Transverse colon (tissue), 4 donors: ENCODE measurements around the gene TFEB.

Experiments
- EP300 ChIP-seq: sonication (generic); formaldehyde crosslinking; IDR thresholded peaks from one replicate; pipeline ENCODE4 v1.6.1; 2017; ENCODE audit warnings: antibody characterized with exemption, low read depth
- POLR2A ChIP-seq: fragments of 450-650 bp; IDR thresholded peaks from one replicate; pipeline ENCODE4 v1.6.1; 2016; ENCODE audit warnings: antibody characterized with exemption, mild to moderate bottlenecking, moderate library complexity
- POLR2AphosphoS5 ChIP-seq, 3 donors: sonication (generic); formaldehyde crosslinking; IDR thresholded peaks; one replicate each; pipeline ENCODE4 v1.6.1; 2016; ENCODE audit warnings: antibody characterized with exemption in 3 of 3
- TF ChIP-seq, protein P1 (sequence below), 5 experiments: fragments of 200-600 bp in 3 of 5; fragments of 450-650 bp in 2 of 5; sonication (generic) in 3 of 5; IDR thresholded peaks; 1 replicate in 2 of 5; 2 replicates in 3 of 5; pipeline ENCODE4 v1.5.1; 2016 to 2017; ENCODE audit warnings: antibody characterized with exemption in 5 of 5, inconsistent platforms in 3 of 5, mild to moderate bottlenecking in 2 of 5, moderate library complexity in 1 of 5

DNA sequence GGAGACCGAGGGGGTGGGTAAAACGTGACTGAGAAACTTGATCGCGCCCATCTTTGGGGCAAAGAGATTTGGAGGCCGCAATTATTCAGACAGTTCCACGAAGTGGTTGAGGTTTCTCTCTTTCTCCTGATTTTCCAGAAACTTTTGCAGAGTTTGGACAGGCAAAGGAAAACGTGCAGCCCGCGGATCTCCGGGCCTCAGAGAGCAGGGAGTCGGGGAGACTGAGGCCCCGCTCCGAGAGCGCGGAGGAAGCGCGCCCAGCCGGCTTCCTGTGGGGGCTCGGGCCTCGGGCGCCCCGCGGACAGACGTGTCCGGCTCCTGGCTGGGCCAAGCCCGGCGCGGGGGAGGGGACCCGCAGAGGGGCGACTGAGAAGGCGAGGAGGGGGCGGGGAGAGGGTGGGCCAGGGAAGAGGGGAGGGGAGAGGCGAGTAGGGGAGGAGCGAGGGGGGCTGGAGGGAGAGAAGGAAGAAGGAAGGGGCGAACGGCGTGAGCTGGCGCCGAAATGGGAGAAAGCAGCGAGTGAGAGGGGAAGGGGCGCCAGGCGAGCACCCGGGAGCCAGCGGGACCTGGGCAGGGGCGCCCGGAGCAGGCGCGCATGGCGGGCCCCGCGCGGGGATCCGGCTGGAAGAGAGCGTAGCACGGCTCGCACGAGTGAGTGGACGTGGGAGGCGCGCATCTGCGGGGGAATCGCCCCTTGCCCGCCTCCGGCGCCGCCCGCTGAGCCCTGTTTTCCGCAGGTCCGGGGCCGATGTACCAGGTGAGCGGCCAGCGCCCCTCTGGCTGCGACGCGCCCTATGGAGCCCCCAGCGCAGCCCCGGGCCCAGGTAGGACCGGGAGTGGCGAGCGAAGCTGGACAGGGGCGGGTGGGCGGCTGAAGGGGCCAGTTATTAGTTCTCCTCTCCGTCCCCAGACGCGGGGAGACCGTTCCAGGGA, 97.1 kb downstream of the TFEB start, which contains the start of gene MDFI:
- TF ChIP-seq, protein P1, sequence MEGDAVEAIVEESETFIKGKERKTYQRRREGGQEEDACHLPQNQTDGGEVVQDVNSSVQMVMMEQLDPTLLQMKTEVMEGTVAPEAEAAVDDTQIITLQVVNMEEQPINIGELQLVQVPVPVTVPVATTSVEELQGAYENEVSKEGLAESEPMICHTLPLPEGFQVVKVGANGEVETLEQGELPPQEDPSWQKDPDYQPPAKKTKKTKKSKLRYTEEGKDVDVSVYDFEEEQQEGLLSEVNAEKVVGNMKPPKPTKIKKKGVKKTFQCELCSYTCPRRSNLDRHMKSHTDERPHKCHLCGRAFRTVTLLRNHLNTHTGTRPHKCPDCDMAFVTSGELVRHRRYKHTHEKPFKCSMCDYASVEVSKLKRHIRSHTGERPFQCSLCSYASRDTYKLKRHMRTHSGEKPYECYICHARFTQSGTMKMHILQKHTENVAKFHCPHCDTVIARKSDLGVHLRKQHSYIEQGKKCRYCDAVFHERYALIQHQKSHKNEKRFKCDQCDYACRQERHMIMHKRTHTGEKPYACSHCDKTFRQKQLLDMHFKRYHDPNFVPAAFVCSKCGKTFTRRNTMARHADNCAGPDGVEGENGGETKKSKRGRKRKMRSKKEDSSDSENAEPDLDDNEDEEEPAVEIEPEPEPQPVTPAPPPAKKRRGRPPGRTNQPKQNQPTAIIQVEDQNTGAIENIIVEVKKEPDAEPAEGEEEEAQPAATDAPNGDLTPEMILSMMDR (IDR thresholded peaks at IDR 0.05), result no peak
- TF ChIP-seq EP300 (no peak), POLR2A (no peak), POLR2AphosphoS5 (IDR thresholded peaks at IDR 0.05) (no peak)
